H1 (cell line): ENCODE results near the gene SMU1. TPM values are rescaled to one million over a fixed set of nuclear protein-coding genes. Genes with fewer than 3 reads are reported as not detected.

Source experiments
- CTCF ChIA-PET: fragments of 300-600 bp; sonication (Branson Sonifier 250); formaldehyde crosslinking; loops from one replicate; lab custom pipeline; 2021; ENCODE audit not compliant: partially characterized antibody; lab: Charles Lee
- POLR2A ChIA-PET: fragments of 300-600 bp; sonication (Branson Sonifier 250); formaldehyde crosslinking; loops from one replicate; lab custom pipeline; 2021; ENCODE audit warnings: inconsistent platforms; ENCODE audit not compliant: partially characterized antibody; lab: Charles Lee
- DNase-seq, 2 experiments: peaks; one replicate each; pipeline versions ENCODE4 v3.0.0 to v3.0.0-alpha.2; 2010 to 2022; ENCODE audit warnings: low spot score in 2 of 2, low read depth in 1 of 2, mixed read lengths in 1 of 2
- FAIRE-seq: peaks from 2 replicates; lab custom pipeline; 2011; peaks lifted over from hg19 to GRCh38; lab: Jason Lieb, UNC
- H2AFZ ChIP-seq: 2 replicates; pipeline ENCODE4 v1.8.1; 2012; ENCODE audit warnings: low read length, inconsistent platforms
- H2AK5ac ChIP-seq: 2 replicates; pipeline ENCODE4 v1.6.1; 2013; ENCODE audit warnings: low read depth, low read length
- H2BK120ac ChIP-seq: replicated peaks from 2 replicates; pipeline ENCODE3; 2013; ENCODE audit warnings: low read depth, low read length, inconsistent platforms
- H2BK12ac ChIP-seq: 2 replicates; pipeline ENCODE4 v1.6.1; 2013; ENCODE audit warnings: low read depth, low read length
- H2BK15ac ChIP-seq: 2 replicates; pipeline ENCODE4 v1.6.1; 2013; ENCODE audit warnings: low read length
- H2BK20ac ChIP-seq: 2 replicates; pipeline ENCODE4 v1.6.1; 2013; ENCODE audit warnings: low read length
- H2BK5ac ChIP-seq: 2 replicates; pipeline ENCODE4 v1.6.1; 2013; ENCODE audit warnings: low read depth, low read length
- H3K14ac ChIP-seq: 2 replicates; pipeline ENCODE4 v1.6.1; 2013; ENCODE audit warnings: inconsistent platforms; ENCODE audit not compliant: insufficient read length
- H3K18ac ChIP-seq: 2 replicates; pipeline ENCODE4 v1.6.1; 2013; ENCODE audit warnings: low read length; ENCODE audit errors: extremely low read depth
- H3K23ac ChIP-seq: 2 replicates; pipeline ENCODE4 v1.6.1; 2013; ENCODE audit warnings: inconsistent platforms; ENCODE audit not compliant: insufficient read length
- H3K23me2 ChIP-seq: 2 replicates; pipeline ENCODE4 v1.6.1; 2013; ENCODE audit warnings: low read depth, low read length
- H3K27ac ChIP-seq: 2 replicates; pipeline ENCODE4 v1.6.1; 2011; ENCODE audit warnings: low read depth, low read length, inconsistent platforms
- H3K27me3 ChIP-seq, 4 experiments: replicated peaks in 1 of 4; 1 replicate in 1 of 4; 2 replicates in 3 of 4; pipeline versions ENCODE4 v1.6.1 to v1.8.1; 2011 to 2013; ENCODE audit warnings: low read length in 3 of 4, mild to moderate bottlenecking in 3 of 4, inconsistent platforms in 2 of 4, mixed read lengths in 2 of 4, moderate library complexity in 1 of 4; ENCODE audit not compliant: control insufficient read depth in 3 of 4, insufficient read depth in 3 of 4; ENCODE audit errors: extremely low read depth in 1 of 4
- H3K36me3 ChIP-seq, 4 experiments: 2 replicates each; pipeline versions ENCODE4 v1.6.1 to v1.8.1; 2011 to 2013; ENCODE audit warnings: mild to moderate bottlenecking in 4 of 4, low read length in 3 of 4, moderate library complexity in 2 of 4, control low read depth in 1 of 4, inconsistent platforms in 1 of 4; ENCODE audit not compliant: insufficient read depth in 4 of 4, control insufficient read depth in 2 of 4
- H3K4ac ChIP-seq: replicated peaks from 2 replicates; pipeline ENCODE3; 2013; ENCODE audit warnings: low read length, low read depth, mixed read lengths, inconsistent platforms; ENCODE audit not compliant: insufficient read length
- H3K4me1 ChIP-seq, 4 experiments: replicated peaks in 1 of 4; 1 replicate in 1 of 4; 2 replicates in 3 of 4; pipeline versions ENCODE4 v1.6.1 to v1.8.1; 2011 to 2013; ENCODE audit warnings: low read length in 3 of 4, inconsistent platforms in 2 of 4, mixed read lengths in 1 of 4; ENCODE audit not compliant: insufficient read depth in 4 of 4, control insufficient read depth in 3 of 4
- H3K4me2 ChIP-seq, 2 experiments: 2 replicates each; pipeline versions ENCODE4 v1.6.1 to v1.8.1; 2011 to 2013; ENCODE audit warnings: low read depth in 2 of 2, low read length in 2 of 2, control low read depth in 1 of 2, inconsistent platforms in 1 of 2, mild to moderate bottlenecking in 1 of 2; ENCODE audit not compliant: insufficient read depth in 1 of 2
- H3K4me3 ChIP-seq, 4 experiments: fragments of 200-600, 300-600 bp in 1 of 4; sonication (generic), shearing (Covaris generic), sonication (Bioruptor Twin) in 1 of 4; 2 replicates each; pipeline versions ENCODE4 v1.5.1 to v1.8.1; 2011 to 2016; ENCODE audit warnings: low read length in 4 of 4, low read depth in 3 of 4, control low read depth in 2 of 4, inconsistent platforms in 2 of 4, mild to moderate bottlenecking in 2 of 4, mixed read lengths in 1 of 4, moderate library complexity in 1 of 4; ENCODE audit not compliant: insufficient read depth in 2 of 4; ENCODE audit errors: extremely low read depth in 1 of 4
- H3K56ac ChIP-seq: replicated peaks from 2 replicates; pipeline ENCODE3; 2013; ENCODE audit warnings: low read depth, mild to moderate bottlenecking, mixed read lengths, low read length, inconsistent platforms; ENCODE audit not compliant: insufficient read length
- H3K79me1 ChIP-seq: 2 replicates; pipeline ENCODE4 v1.6.1; 2013; ENCODE audit warnings: low read depth, low read length, control low read depth
- H3K79me2 ChIP-seq, 2 experiments: 2 replicates each; pipeline versions ENCODE4 v1.6.1 to v1.8.1; 2012 to 2013; ENCODE audit warnings: low read length in 2 of 2, mild to moderate bottlenecking in 2 of 2, inconsistent platforms in 1 of 2; ENCODE audit not compliant: insufficient read depth in 2 of 2, control insufficient read depth in 1 of 2
- H3K9ac ChIP-seq, 4 experiments: replicated peaks in 1 of 4; 1 replicate in 1 of 4; 2 replicates in 3 of 4; pipeline versions ENCODE4 v1.6.1 to v1.8.1; 2011 to 2013; ENCODE audit warnings: low read depth in 3 of 4, low read length in 3 of 4, control low read depth in 2 of 4, mild to moderate bottlenecking in 2 of 4, moderate library complexity in 2 of 4, inconsistent platforms in 1 of 4; ENCODE audit errors: extremely low read depth in 1 of 4
- H3K9me3 ChIP-seq, 2 experiments: 2 replicates each; pipeline versions ENCODE4 v1.6.1 to v1.8.1; 2012 to 2013; ENCODE audit warnings: mild to moderate bottlenecking in 2 of 2, moderate library complexity in 2 of 2, control low read depth in 1 of 2, inconsistent platforms in 1 of 2, low read depth in 1 of 2, low read length in 1 of 2, mixed read lengths in 1 of 2; ENCODE audit not compliant: insufficient read depth in 2 of 2
- H4K20me1 ChIP-seq, 2 experiments: replicated peaks in 1 of 2; 2 replicates each; pipeline versions ENCODE3 to v1.8.1; 2011 to 2013; ENCODE audit warnings: inconsistent platforms in 2 of 2, low read length in 2 of 2, mild to moderate bottlenecking in 1 of 2; ENCODE audit not compliant: insufficient read depth in 2 of 2, control insufficient read depth in 1 of 2
- H4K5ac ChIP-seq: 2 replicates; pipeline ENCODE4 v1.6.1; 2013; ENCODE audit warnings: low read length, low read depth, mixed read lengths, inconsistent platforms; ENCODE audit not compliant: insufficient read length
- H4K8ac ChIP-seq: 2 replicates; pipeline ENCODE4 v1.8.0; 2013; ENCODE audit warnings: mild to moderate bottlenecking, moderate library complexity, low read length, inconsistent platforms; ENCODE audit not compliant: insufficient read depth; ENCODE audit errors: extremely low read depth
- H4K91ac ChIP-seq: replicated peaks from 2 replicates; pipeline ENCODE3; 2013; ENCODE audit warnings: low read length, mixed read lengths, inconsistent platforms; ENCODE audit not compliant: insufficient read length
- NANOG ChIP-seq: IDR thresholded peaks from 2 replicates; pipeline ENCODE4 v1.6.1; 2011; ENCODE audit warnings: low read length, low read depth, mild to moderate bottlenecking, inconsistent platforms; ENCODE audit not compliant: insufficient read depth, poor library complexity, severe bottlenecking
- RAD21 ChIP-seq, 2 experiments: IDR thresholded peaks in 1 of 2; conservative IDR thresholded peaks in 1 of 2; 2 replicates each; pipeline ENCODE4 v1.6.1; 2011; ENCODE audit warnings: low read depth in 2 of 2, low read length in 2 of 2, improper control_type of control experiment in 1 of 2, inconsistent platforms in 1 of 2, mild to moderate bottlenecking in 1 of 2, moderate library complexity in 1 of 2
- TEAD4 ChIP-seq: IDR thresholded peaks from 2 replicates; pipeline ENCODE4 v1.6.1; 2012; ENCODE audit warnings: low read depth, low read length, inconsistent platforms, mixed read lengths
- ZNF274 ChIP-seq: IDR thresholded peaks from 2 replicates; pipeline ENCODE4 v1.7.0; 2012; ENCODE audit warnings: low read length, borderline replicate concordance; ENCODE audit errors: extremely low read depth
- WGBS, 2 experiments: shearing (Covaris generic) in 1 of 2; methylation state at CpG; one replicate each; pipeline versions ENCODE4 v1.1.6 to v1.1.7; 2013 to 2015; ENCODE audit warnings: low lambda C conversion rate in 2 of 2, mixed read lengths in 2 of 2, inconsistent platforms in 1 of 2, low coverage in 1 of 2, missing lambda C conversion rate in 1 of 2; ENCODE audit not compliant: insufficient replicate concordance in 2 of 2, insufficient coverage in 1 of 2, insufficient read length in 1 of 2; ENCODE audit errors: extremely low coverage in 1 of 2, missing lambda C conversion rate in 1 of 2; 5-methylcytosine and 5-hydroxymethylcytosine counted together
- polyA plus RNA-seq, 7 experiments: library from polyadenylated mRNA; depleted of rRNA in 3 of 7; stranded (reverse) in 5 of 7; unstranded in 2 of 7; fragments of >200 nt in 5 of 7; fragments of 200-250 nt in 2 of 7; gene quantifications; 1 replicate in 5 of 7; 2 replicates in 1 of 7; 4 replicates in 1 of 7; pipeline versions ENCODE4 v1.2.1 to v1.2.3, GENCODE V29; 2011 to 2013; ENCODE audit warnings: missing spikeins in 2 of 7, mixed read lengths in 2 of 7
- total RNA-seq: library from RNA; stranded (reverse); fragmentation: NEBNext Ultra II Directional; extraction: Animal tissue kit (Norgen Biotek cat#: 25700); gene quantifications from 2 replicates; pipeline ENCODE4 v1.2.1, GENCODE V29; 2021
- TF ChIP-seq, protein P1 (sequence below), 3 experiments: IDR thresholded peaks; 1 replicate in 2 of 3; 2 replicates in 1 of 3; pipeline versions ENCODE4 v1.5.1 to v1.6.1; 2011; ENCODE audit warnings: low read length in 3 of 3, mild to moderate bottlenecking in 3 of 3, inconsistent platforms in 2 of 3, low read depth in 1 of 3, moderate library complexity in 1 of 3; ENCODE audit not compliant: insufficient read depth in 1 of 3; ENCODE audit errors: control extremely low read depth in 1 of 3

The SMU1 gene
- total and polyA plus RNA-seq, 2 of the 8 experiments (the other 6 are each of a cell fraction or from before 2014, with no cell fraction given): 8.4 to 26.0 TPM

DNA sequence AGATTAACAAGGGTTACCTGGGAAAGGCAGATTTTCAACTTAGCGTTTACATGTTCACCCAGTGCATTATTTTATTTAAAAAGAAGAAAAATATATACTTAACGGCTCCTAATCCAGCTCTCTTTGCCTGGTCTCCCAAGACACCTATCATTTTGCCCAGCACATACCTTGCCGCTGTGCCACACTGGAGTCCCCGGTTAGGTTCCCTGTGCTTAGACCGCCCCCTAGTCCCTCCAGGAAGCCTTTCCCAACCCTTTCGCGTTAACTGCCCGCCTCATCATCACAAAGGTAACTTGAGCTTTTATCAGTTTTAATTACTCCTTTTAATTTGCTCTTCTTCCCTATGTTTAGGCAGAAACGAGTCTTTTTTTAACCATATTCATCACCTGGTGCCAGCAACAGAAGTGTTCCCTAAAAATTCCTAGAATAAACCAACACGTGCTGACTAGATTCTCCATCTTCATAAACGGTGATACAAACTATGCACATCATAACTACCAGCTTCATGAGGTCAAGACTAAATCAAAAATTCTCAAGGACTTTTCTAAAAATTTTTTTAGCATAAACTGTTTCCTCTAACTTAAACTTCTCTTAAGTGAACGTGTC lies 31.7 kb downstream of the SMU1 start:
- Histone ChIP-seq H3K4me3 (peak overlapping the region; percentile 37 to 61 (median 44); a peak in 7 of 8 replicates), H2AFZ (no peak overlapping the region), H3K79me1 (no peaks in the 10 kb centered on the region), H3K18ac (no peak overlapping the region), H2BK120ac (no peak overlapping the region), H3K9ac (no peak overlapping the region), H3K23me2 (0 out of 2 replicates have a peak, but pooled peaks cover 3% of the 10 kb centered on the region), H2BK20ac (no peak overlapping the region), H3K9me3 (no peaks in the 10 kb centered on the region), H3K14ac (no peak overlapping the region), H2BK5ac (no peak overlapping the region), H3K23ac (no peak overlapping the region), H3K27ac (no peak overlapping the region), H4K8ac (no peak overlapping the region), H4K91ac (no peak overlapping the region), H2BK12ac (no peak overlapping the region), H3K4ac (no peak overlapping the region), H3K4me2 (peak overlapping the region; percentile 71 to 81), H2BK15ac (no peak overlapping the region), H2AK5ac (no peak overlapping the region), H4K5ac (peak overlapping the region; percentile 51), H3K79me2 (no peaks in the 10 kb centered on the region), H3K27me3 (no peaks in the 10 kb centered on the region), H4K20me1 (no peaks in the 10 kb centered on the region), H3K36me3 (peaks cover 0 to 17% (median 11%) of the 10 kb centered on the region in 4 experiments; a peak in 7 of 8 replicates), H3K4me1 (peaks cover 0 to 8% (median 3%) of the 10 kb centered on the region in 4 experiments; a peak in 4 of 7 replicates), H3K56ac (no peak overlapping the region)
- DNase-seq (no peak), FAIRE-seq (no peak)
- ChIA-PET POLR2A (interaction anchor here (0.7 to 5.7 kb wide), 14 partner anchors 10 to 68 kb away, joined by 3 to 78 read pairs (median 4); partner anchors contain the start of genes DNAJA1 and SMU1), CTCF (interaction anchor here (0.8 to 1.2 kb wide), 6 partner anchors 16 to 182 kb away, joined by 3 to 6 read pairs (median 3); partner anchors contain the start of gene DNAJA1)
- TF ChIP-seq ZNF274 (no peak), RAD21 (IDR thresholded peaks at IDR 0.05 in 1 of 2, conservative IDR thresholded peaks at IDR 0.05 in 1 of 2; ENCODE audit: low read depth in 2 of 2, low read length in 2 of 2) (peak; percentile 46), NANOG (no peak), TEAD4 (0 out of 2 replicates have a peak, but pooled peaks have one; percentile 12)
- TF ChIP-seq, protein P1, sequence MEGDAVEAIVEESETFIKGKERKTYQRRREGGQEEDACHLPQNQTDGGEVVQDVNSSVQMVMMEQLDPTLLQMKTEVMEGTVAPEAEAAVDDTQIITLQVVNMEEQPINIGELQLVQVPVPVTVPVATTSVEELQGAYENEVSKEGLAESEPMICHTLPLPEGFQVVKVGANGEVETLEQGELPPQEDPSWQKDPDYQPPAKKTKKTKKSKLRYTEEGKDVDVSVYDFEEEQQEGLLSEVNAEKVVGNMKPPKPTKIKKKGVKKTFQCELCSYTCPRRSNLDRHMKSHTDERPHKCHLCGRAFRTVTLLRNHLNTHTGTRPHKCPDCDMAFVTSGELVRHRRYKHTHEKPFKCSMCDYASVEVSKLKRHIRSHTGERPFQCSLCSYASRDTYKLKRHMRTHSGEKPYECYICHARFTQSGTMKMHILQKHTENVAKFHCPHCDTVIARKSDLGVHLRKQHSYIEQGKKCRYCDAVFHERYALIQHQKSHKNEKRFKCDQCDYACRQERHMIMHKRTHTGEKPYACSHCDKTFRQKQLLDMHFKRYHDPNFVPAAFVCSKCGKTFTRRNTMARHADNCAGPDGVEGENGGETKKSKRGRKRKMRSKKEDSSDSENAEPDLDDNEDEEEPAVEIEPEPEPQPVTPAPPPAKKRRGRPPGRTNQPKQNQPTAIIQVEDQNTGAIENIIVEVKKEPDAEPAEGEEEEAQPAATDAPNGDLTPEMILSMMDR (IDR thresholded peaks at IDR 0.05; ENCODE audit: control extremely low read depth in 1 of 3, insufficient read depth in 1 of 3, low read depth in 1 of 3, low read length in 3 of 3): peak in 2 of 3 experiments; percentile 45 to 47; a peak in 2 of 4 replicates
- 57% methylated on average over 12 of the region's 12 CpGs; no CpG with 5 or more reads in 1 of the 2 experiments for WGBS, 2 experiments
